GM19395 (cell line): ENCODE data around the gene HS6ST3.

ENCODE experiments used
- ATAC-seq: cut with Tn5 transposase; IDR thresholded peaks from one replicate; pipeline ENCODE4 v1.9.1; 2021; ENCODE audit warnings: mild to moderate bottlenecking, moderate library complexity; ENCODE audit not compliant: unreplicated experiment

Gene HS6ST3

DNA sequence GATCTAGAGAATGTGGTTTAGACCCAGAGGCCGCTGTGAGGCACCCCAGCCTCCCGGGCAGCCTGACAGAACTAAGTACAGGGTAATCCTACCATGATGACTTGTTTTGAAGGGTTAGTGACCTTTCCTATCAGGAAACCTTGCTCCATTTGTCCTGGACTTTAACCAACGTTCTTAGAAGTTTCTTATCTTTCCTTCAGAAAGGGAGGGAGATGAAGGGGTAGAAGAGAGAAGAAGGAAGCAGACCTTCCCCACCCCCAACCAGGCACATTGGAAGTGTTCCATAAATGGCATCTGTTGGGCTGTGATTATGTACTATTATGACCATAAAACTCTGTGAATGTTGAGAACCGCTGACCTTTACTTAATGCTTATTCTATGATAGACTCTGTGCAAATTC, 720.2 kb downstream of the HS6ST3 start:
- ATAC-seq = no peak

DNA sequence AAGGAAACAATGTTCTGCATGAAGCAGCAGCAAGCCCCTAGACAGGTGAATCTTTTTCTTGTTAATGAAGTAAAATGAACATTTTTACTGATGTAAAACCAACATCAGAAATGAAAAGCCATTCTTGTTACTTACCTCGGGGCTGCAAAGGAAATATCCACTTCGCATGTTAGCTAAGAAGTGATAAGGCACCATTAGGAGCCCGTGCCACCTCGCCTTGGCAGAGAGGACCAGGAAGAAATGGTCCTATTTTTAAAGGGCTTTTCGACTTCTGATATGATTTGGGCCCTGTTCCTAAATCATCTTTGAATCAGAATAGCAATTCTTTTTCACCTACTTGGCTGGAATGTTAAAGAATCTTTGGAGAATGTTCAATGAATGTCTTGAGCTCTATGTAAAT, 721.1 kb downstream of the HS6ST3 start:
- no peak for ATAC-seq

DNA sequence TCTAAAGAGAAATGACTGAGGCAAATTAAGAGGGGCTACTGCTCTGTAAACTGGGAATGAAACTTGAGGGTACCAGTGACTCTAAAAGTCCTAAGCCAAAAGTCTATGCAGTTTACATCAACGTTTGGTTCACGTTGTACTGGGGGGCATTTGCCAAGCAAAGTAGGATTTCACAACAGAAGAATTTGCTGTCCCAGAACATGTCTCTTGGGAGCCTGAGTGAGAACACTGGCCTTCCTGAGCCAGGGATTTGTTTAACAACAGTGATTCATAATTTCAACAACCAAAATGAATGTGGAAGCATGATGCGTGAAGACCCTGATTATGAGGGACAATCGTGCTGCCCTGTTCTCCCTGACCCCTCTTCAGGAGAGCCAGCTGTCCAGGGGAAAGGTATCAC, 726.4 kb downstream of the HS6ST3 start:
- ATAC-seq = no peak

DNA sequence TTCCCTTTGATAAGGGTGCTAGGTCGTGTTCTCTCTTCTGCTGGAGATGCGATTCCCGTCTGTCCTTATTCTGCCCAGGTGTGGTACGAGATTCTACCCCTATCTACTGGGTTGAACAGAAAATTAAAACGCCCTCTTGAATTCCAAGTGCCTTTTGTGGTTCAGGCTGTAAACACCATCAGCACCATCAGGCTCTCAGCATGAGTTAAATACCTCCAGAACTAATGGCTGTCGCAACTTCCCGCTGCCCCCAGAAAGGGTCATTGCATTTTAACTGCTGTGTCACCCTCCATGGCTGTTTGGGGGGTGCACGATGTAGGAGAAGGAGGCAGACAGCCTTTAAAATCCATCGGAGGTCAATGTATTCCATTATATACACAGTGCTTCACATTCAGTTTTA, 727.0 kb downstream of the HS6ST3 start:
- ATAC-seq = no peak

DNA sequence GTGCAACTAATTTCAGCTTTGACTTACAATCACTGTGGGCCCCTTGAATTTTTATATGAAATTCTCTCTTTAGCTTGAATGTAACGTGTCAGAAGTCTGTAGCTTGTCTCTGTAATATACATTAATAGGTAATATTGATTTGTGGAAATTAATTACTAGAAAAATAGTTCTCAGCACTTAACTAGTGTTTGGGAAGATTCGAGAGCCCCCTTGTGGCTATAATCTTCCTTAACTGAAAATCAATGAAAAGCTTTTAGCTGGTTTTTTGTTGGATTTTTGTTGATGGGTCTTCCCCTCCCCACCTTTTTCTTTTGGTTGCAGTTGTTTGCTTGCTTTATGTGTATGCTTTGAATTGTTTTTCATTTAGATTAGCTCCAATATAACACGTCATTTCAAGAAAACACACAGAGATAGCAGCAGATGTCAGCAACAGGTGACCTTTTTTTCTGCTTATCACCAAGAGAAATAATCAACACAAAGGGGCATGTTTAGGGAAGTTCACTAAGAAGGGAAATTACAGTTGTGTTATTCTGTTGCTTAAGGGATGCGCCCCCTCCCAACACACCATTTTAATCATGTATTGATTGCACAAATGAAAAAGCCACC, 727.5 kb downstream of the HS6ST3 start:
- no peak for ATAC-seq

DNA sequence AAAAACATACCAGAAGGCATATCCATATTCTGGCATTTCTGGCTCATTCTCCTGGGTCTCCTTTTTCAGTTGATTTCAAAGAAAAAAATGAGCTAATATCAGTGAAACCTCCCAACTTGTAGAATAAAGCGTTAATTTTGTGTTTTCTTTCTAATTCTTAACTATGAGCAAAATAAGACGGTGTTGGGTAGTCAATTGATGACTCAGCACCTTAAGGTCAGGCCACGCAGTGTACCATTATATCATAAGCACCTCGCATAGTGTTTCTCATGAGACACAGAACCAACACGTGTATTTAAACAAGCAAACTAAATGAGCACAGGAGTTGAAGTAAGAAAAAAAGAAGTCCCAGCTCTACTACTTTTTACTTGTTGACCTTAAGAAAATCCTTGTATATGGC, 729.5 kb downstream of the HS6ST3 start:
- no peak for ATAC-seq

DNA sequence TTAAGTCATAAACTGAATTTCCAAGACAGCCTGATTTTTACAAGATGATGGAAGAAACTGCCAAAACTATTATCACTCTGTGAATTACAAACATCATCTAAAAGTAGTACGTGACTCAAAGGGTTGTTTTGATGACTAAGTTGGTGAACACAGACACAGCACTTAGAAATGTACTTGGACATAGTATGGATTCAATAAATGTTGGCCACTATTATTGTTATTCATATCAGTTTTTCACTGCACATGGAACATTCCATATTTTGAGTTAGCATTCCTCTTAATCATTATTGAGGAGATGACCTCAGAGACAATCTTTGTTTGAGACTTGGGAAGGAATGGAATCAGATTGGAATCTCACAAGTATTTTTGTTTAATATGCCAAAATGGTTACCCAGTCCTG, 731.5 kb downstream of the HS6ST3 start:
- no peak for ATAC-seq

DNA sequence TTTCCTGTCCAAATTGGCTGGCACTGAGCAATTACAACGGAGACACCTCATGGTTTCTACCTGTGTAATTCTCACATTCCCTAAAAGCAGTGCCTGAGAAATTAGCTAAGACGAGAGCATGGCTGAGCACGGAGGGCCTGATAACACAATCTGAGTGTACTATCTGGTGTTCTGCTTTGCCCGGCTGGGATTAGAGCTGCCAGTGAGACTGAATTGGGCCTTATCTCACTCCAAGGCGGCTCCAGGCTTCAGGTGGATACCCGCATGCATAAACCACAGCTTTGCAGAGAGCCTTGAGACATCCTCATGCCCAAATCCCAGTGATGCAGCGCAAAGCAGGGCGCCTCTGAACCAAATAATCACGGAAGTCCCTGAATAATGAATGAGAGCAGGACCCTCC, 732.1 kb downstream of the HS6ST3 start:
- no peak for ATAC-seq

DNA sequence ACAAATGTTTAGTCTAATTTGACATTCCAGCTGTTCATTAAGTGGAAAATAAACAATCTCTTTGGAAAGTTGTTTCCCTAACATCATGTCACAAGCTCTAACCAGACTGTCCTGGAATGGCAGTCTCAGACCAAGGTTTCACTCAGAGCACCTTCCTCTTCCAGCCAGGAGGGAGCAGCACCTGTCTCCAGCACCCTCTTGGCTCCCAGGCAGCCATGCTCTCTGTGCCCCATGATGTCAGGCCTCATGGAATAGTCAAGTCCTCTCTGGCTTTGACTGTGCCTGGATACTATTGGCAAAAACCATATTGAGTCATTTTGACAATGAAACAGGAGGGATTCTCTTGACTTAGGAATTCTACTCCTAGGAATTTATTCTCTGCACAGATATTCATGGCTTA, 733.0 kb downstream of the HS6ST3 start:
- ATAC-seq = no peak

DNA sequence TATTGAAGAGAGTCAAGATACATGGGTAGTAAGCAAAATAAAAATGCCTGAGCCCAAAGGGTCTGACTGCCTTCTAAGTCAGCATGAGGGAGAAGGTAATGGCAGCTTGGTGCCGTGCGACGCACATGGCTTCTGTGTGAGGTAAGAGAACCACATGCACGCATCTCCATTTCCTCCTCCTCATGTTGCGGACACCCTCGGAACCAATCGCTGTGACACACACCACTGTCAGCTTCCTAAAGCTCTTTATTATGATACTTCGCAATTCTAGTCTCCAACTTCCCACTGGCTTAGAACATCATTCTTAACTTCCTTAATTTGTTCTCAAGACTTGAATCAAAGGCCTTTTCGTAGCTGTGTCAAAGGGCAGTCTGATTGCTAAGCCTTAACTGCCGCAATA, 734.2 kb downstream of the HS6ST3 start:
- ATAC-seq = no peak

DNA sequence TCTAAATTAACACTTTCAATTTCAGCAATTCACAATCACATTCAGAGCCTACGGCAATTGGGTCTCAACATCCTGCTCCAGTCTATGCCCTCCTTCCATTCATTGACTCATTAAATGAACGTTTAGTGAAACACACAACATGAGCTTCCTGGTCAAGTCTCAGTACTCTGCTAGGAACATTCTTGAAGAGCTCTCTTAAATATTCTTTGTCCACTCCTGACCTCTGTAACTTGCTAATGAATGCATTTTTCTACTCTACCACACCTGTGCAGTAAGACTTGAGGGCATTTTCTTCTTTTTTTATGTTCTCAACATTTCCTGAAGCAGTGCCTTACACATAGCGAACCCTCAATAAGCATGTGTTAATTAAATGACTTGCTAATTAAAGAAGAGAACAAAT, 735.7 kb downstream of the HS6ST3 start:
- ATAC-seq = no peak

DNA sequence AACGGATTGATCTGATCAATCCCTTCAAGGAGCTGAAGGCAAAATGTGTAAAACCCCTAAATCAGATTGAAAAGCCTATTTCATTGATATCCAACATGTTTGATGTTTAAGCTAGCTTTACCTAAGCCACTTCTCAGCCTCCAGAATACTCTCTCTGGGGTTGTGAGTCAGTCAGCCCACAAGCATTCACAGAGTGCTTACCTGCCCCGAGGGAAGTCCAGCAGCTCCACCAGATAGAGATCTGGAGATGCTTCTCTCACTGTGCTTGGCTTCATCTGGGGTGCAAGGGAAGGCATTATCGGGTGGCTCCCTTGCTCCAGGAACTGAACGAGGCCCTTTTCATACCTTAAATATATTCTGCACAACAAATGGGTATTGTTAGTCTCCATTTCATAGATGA, 744.7 kb downstream of the HS6ST3 start:
- no peak for ATAC-seq

DNA sequence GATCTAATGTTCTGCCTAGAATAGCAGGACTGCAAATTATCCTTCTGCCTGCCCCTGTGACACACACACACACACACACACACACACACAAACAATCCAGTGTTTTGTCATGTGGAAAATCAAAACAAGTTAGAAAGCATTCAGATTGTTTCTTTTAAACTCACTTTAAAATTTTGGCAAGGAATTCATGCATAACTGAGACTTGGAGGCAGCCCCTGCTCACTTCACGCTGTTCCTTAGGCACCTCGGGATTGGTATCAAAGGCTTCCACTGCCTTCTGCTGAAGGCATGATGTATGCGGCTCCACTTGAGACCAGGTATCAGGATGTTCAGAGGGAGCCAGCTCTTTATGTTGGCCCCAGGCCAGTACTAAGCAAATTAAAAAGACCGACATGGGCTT, 745.6 kb downstream of the HS6ST3 start:
- ATAC-seq = no peak

DNA sequence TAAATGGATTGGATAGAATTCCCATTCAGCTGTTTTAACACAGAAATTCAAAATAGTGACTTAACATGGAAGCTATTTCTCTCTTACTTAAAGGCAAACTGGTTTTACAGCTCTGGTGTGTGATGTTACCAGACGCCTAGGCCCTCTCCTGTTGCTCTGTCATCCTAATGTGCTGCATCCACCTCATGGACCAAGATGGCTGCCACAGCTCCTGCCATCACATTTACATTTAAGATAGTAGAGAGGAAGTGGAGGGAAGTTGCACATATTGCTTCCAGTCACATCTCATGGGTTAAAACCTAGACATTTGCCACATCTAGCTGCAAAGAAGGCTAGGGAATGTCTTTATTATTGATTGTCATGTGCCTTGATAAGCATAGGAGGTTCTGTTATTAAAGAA, 746.8 kb downstream of the HS6ST3 start:
- no peak for ATAC-seq

DNA sequence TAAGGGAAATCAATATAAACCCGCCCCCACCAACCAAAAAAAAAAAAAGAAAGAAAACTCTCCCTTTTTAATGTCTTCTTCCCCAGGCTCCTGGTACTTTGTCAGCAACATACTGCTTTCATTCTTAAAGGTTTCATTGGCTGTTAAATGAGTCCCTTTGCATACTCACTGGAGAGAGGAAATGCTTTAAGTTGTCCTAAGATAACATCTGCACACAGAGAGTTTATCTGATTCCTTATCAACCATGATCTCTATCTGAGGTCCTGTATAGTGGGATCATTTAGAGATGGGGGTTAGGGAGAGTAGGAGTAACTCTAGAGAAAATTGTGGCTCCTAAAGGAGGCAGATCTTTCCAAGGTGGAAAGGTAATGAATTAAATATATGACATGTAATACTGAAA, 747.9 kb downstream of the HS6ST3 start:
- no peak for ATAC-seq

DNA sequence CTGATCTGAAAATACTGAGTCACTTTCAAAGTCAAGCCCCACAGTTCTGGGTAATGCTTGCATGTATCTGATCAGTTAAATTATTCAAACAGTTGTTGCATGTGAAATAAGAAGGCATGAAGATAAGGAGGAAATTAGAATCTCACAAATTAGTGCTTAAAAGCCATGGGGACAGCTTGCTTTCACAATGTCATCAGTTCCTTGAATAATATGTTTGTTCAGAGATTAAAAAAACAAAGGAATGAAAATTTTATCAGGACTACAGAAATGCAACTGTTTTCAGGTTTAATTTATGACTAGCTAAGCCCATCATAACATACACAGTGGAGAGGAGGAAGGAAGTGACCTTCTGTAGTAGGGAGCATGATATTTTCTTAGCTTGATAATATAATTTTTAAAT, 754.3 kb downstream of the HS6ST3 start:
- ATAC-seq = no peak

DNA sequence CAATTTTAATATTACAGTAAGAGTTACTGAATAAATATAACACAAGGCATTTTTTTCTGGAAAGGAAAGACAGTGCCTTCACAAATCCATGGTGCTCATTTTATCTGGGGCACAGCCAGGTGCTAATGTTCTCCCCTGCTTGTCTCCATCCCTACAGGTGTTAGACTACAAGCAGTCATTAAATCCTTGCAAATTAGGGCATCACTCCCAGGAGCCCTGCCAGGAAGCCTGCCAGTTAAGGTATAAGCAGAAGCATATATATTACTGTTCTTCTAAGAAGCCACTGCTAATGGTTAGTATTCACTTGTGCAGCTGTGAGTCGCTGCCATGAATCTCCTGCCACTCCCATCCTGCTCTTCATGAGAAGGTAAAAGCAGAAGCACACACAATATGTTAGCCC, 754.7 kb downstream of the HS6ST3 start:
- ATAC-seq = no peak

DNA sequence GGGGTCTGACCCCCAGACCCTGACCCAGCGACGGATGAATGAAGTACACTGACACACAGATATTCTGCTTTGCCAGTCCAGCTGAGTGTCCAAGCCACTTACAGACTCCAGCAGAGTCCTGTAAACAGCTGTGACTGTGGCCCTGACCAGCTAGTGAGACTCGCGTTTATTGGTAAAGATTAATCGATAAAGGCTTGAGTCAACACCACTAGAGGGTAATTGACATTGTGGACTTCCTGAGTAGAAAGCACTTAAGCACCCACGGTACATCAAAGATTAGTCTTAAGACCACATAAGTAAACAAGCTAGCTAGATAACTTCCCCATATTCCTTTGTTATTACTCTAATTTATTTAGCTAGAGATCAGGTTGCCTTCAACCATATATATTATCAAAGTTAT, 758.4 kb downstream of the HS6ST3 start:
- ATAC-seq = no peak

DNA sequence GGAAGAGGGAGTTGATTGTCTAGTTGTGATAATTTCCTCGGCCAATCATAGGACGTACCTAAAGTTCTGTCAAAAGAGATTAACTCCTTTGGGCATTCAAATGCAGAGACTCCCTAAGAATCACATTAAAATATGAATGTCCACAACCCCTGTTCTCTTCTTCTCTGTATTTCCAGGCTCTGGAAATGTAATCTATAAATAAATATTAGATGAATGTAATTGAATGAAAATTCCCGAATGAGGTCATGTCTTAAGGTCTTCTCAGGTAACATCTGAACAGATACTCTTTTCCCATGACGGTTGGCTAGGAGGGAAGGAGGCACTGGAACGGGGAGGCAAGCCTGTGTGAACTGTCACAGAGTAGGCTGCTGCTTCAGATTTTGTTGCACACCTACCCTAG, 759.2 kb downstream of the HS6ST3 start:
- ATAC-seq = no peak

DNA sequence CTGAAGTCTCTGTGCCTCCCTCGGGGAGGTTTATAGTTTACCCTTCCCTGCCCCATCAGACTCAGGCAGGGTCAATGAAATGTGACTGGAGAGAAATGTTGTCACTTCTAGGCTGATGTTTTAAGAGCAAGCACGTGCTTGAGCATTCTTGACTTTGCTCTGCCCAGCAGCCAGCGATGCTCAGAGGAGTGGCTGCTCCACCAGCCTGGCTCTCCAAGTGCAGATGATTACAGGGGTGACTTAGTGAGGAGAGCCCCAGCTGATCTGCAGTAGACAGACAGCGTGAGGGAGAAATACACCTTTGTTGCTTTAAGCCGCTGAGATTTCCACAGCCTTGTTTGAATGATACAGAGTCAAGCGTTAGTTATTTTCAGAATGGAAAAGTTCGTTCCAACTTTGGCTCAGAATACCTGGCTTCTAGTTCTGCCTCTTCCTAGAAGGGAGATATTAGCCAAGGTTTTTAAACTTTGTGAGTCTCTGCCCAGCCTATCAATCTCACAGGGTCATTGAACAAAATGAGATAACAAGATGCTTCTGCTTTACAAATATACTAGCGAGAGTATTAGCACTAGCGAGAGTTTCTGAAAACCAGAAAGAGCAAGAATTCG, 760.7 kb downstream of the HS6ST3 start:
- ATAC-seq = no peak

DNA sequence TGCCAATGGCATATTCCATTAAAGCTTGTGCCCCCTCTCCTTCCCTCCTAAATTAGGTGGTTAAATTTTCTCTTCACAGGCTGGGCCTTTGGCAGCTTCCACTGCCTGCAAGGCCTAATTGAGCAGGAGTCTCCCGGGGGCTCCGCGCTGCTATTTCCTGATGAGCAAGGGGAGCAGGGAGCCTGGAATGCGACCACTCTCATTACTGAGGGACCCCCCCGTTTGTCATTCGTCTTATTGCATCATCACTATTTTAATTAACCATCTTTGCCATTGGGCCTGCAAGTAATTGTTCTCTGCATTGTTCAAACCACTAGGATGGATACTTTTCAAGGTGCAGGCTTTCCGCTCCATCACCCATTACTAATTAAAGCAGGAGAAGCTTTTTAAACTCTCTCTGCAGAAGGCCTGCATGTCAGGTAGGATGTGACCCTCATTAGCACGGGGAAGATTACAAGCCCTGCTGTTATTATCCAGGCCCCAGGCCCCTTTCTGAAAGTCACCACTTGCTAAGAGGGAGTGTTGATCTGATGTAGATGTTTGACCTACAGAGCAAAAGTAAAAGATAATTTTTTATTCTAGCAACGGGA, 762.0 kb downstream of the HS6ST3 start:
- no peak for ATAC-seq

DNA sequence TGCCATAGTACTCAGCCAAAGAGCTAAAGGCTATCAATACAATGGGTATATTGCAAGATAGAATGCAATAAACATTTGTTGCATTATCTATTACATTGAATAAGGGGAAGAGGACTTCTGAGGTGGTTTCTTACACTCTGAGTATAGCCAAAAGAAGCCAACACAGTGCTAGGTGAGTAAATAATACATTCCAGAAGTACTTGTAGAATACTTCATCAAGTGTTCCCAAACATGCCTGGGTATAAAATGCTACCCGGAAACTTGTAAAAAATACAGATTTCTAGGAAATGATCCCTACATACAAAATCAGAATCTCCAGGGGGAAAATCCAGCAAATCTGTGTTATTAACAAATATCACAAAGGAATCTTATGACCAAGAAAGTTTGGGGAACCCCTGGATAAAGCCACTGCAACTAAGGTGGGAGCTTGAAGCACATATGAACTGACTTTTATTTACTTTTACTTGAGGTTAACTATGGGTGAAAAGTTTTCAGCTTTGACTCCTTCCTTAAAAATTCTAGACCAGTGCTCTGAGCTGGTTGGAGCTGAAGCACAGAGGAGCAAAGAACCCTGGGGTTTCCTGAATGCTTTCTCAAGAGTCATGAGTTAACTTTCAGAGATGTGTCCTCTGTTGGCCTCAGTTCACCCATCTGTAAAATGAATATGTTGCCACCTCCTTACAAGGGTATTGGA, 768.4 kb downstream of the HS6ST3 start:
- ATAC-seq = no peak
